HG03108 (cell line): Measurements from ENCODE around the gene ISL2.

Source experiments
- ATAC-seq: cut with Tn5 transposase; IDR thresholded peaks from one replicate; pipeline ENCODE4 v1.9.1; 2021; ENCODE audit warnings: moderate library complexity; ENCODE audit not compliant: unreplicated experiment

ISL2 gene

DNA sequence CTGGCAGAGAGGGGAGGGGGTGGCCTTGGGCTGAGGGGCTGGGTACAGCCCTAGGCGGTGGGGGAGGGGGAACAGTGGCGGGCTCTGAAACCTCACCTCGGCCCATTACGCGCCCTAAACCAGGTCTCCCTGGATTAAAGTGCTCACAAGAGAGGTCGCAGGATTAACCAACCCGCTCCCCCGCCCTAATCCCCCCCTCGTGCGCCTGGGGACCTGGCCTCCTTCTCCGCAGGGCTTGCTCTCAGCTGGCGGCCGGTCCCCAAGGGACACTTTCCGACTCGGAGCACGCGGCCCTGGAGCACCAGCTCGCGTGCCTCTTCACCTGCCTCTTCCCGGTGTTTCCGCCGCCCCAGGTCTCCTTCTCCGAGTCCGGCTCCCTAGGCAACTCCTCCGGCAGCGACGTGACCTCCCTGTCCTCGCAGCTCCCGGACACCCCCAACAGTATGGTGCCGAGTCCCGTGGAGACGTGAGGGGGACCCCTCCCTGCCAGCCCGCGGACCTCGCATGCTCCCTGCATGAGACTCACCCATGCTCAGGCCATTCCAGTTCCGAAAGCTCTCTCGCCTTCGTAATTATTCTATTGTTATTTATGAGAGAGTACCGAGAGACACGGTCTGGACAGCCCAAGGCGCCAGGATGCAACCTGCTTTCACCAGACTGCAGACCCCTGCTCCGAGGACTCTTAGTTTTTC, 4.9 kb downstream of the ISL2 start:
- no peak for ATAC-seq

GRCh38 chr15:76342058-76342381, 5.4 kb downstream of the ISL2 start:
- ATAC-seq, result no peak

GRCh38 chr15:76342382-76343201, 6.0 kb downstream of the ISL2 start:
- ATAC-seq, result no peak

- no peak for ATAC-seq
Measured at GRCh38 chr15:76343313-76343996, 6.9 kb downstream of the ISL2 start.

DNA sequence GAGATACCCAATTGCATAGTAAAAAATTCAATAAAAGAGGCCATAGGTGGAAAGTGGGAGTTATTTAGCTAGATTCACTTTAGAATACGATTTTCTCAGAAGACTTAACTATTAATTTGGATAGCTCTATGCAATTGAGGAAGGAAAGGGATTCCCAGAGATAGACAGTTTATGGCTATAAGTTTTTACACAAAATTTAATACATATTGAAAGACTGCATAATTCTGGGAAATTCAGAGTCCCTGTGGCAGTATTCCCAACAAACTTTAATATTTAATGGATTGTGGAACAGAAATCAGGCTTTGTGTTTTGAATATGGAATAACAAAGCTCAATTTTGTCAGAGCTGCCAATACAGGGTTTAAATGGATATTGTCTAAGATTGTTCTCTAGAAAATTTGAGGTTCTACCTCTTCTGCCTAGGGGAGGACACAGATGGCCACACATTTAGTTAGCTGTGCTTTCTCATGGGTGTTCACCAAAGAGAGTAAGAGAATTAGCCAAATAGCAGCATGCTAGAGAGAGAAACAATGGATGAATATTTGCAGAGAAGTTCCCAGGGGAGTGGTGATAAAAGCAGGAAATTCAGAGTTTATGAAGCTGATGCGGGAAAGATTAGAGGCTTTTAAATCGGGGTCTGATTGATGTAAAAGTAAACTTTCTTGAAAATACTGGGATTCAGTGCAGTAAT, 8.5 kb downstream of the ISL2 start:
- ATAC-seq, result no peak

DNA sequence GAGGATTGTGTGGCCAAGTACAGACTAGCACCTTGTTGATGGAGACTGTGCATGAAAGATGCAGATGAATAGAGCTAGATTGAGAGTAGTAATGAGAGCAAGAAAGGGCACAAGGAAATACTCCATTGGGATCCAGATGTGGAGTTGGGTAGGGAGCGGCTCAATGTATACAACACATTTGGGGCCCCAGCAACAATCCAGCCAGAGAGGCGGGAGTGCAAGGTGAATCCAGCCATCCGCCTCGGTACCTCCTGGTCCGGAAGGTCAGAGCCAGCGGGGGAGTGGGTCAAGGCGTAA, 9.0 kb downstream of the ISL2 start:
- no peak for ATAC-seq

GRCh38 chr15:76345880-76346668, 9.5 kb downstream of the ISL2 start:
- ATAC-seq, result no peak

- no peak for ATAC-seq
Measured at GRCh38 chr15:76346669-76347481, 10.3 kb downstream of the ISL2 start.

DNA sequence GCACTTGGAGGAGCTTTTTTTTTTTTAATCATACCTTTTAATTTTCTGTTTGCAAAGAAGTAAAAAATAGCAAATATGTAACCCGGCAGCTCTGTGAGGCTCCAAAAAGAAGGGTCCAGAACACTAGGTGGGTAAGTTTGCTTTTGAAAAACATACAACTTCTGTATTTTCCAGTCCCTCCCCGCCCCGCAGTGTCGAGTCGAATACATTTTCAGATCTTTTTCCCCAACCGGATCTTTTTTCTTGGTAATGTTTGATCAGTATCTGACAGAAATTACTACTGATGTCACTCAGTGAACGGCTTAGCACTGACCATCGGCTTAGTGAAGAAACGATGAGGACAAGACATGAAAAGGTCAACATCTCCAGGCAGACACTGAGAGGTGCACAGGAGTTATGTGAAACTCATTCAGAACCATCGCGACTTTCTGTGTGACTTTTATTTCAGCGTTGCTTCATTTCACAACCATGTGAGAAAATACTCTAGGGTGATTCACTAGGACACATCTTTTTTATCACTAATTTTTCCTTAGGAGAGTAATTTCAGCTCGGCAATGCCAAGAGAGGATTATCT, 11.0 kb downstream of the ISL2 start:
- no peak for ATAC-seq

DNA sequence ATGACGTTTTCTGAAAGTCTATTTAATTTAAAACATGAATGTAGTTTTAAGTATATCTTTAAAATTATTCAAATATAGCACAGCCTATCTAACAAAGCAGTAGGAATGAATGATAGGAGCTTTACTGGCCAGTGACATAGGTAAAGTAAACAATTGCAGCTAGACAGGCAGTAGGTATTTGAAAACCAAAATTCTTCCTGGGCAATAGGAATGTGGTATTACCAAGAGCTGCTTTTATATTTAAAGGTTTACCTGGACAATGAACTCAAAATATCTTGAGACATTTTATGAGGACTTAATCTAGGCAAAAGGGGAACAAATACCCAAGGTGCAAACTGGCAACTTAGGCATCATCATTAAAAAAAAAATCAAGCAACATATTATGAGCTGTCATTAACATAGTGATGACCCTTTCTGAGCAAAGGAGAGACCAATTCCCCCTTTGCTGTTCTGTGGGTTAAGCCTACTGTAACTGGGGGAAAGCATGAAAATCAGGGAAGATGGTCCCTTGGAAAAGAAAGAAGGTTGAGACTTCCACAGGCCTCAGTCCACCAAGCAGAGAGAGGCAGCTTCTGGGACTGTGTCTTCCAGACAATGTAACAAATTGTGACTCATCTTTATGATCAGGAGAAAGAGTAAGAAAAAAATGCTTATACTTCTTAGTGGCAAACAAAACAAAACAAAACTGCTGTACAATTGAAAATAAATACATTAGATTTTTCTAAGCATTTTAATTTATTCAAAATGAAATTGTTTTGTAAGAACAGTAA, 12.9 kb downstream of the ISL2 start:
- no peak for ATAC-seq

- no peak for ATAC-seq
Measured at GRCh38 chr15:76353023-76353577, 16.5 kb downstream of the ISL2 start.

- ATAC-seq, result no peak
Measured at GRCh38 chr15:76353903-76354302, 17.3 kb downstream of the ISL2 start.

- ATAC-seq, result no peak
Measured at GRCh38 chr15:76354823-76355440, 18.4 kb downstream of the ISL2 start.

DNA sequence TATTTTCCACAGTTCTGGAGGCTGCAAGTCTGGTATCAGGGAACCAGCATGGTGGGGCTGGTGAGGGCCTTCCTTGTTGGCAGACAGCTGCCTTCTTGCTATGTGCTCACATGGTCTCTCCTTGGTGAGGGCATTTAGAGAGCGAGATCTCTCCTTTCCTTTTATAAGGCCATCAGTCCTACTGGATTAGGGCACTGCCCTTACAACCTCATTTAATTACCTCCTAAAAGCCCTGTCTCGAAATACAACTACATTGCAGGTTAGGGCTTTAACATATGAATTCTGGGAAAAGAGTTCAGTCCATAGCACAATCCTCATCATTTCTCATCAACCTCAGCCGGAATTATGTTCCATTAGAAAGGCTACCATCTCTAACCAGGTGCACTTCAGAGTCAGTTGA, 21.9 kb downstream of the ISL2 start:
- ATAC-seq, result no peak

- no peak for ATAC-seq
Measured at GRCh38 chr15:76359152-76359551, 22.6 kb downstream of the ISL2 start.

- ATAC-seq, result no peak
Measured at GRCh38 chr15:76360416-76360815, 23.8 kb downstream of the ISL2 start.

- ATAC-seq, result no peak
Measured at GRCh38 chr15:76363251-76363650, 26.7 kb downstream of the ISL2 start.

GRCh38 chr15:76366714-76367113, 30.1 kb downstream of the ISL2 start:
- no peak for ATAC-seq
